K562 (cell line): ENCODE measurements around the gene BCL7B. TPM values are rescaled to one million over a fixed set of nuclear protein-coding genes. Genes with fewer than 3 reads are reported as not detected.

Experiments used
- MAFG ChIP-seq: fragments of 450-650 bp; conservative IDR thresholded peaks from 2 replicates; pipeline ENCODE4 v1.6.1; 2016; ENCODE audit warnings: missing genetic modification characterization, missing compliant biosample characterization
- NCOR1 ChIP-seq: fragments of 450-650 bp; IDR thresholded peaks from 2 replicates; pipeline ENCODE4 v1.6.1; 2016; ENCODE audit warnings: mild to moderate bottlenecking, moderate library complexity
- POLR2H ChIP-seq: IDR thresholded peaks from 2 replicates; pipeline ENCODE4 v1.6.1; 2016; ENCODE audit warnings: missing genetic modification characterization, low read depth, mild to moderate bottlenecking, control low read depth, missing compliant biosample characterization, moderate library complexity
- SMAD3 ChIP-seq: fragments of 450-650 bp; formaldehyde crosslinking; conservative IDR thresholded peaks from 2 replicates; pipeline ENCODE4 v1.4.0; 2020; ENCODE audit warnings: mild to moderate bottlenecking
- SOX6 ChIP-seq: fragments of 450-650 bp; IDR thresholded peaks from 2 replicates; pipeline ENCODE4 v1.6.1; 2014; ENCODE audit warnings: mild to moderate bottlenecking
- TRIM28 ChIP-seq: fragments of 450-650 bp; IDR thresholded peaks from 2 replicates; pipeline ENCODE4 v1.6.1; 2017
- ZBTB1 ChIP-seq: sonication (generic); formaldehyde crosslinking; IDR thresholded peaks from 2 replicates; pipeline ENCODE4 v1.8.1; 2023; ENCODE audit warnings: missing genetic modification reagents, low read depth, mild to moderate bottlenecking, borderline replicate concordance
- ZNF184 ChIP-seq: sonication (generic); formaldehyde crosslinking; IDR thresholded peaks from 2 replicates; pipeline ENCODE4 v1.5.0; 2020; ENCODE audit warnings: missing genetic modification reagents
- ZNF41 ChIP-seq: fragments of 250-450 bp; sonication (Bioruptor Pico); conservative IDR thresholded peaks from 2 replicates; pipeline ENCODE4 v1.4.0; 2020; ENCODE audit warnings: mild to moderate bottlenecking
- polyA plus RNA-seq, 8 experiments: library from polyadenylated mRNA; depleted of rRNA in 4 of 8; stranded (reverse) in 5 of 8; unstranded in 3 of 8; fragments of >200 nt; fragmentation: Nextera tagmentation in 2 of 8; fragmentation: Illumina TruSeq in 1 of 8; extraction: Ambion mirVana in 2 of 8; extraction: Trizol in 1 of 8; gene quantifications; 2 replicates each; pipeline versions ENCODE4 v1.2.1 to v1.2.3, GENCODE V29; 2011 to 2014; ENCODE audit warnings: inconsistent platforms in 1 of 8, missing spikeins in 1 of 8
- total RNA-seq, 7 experiments: library from RNA; depleted of rRNA in 6 of 7; stranded (reverse); fragments of >200 nt in 6 of 7; fragmentation: Illumina TruSeq in 2 of 7; extraction: Trizol in 2 of 7; gene quantifications; 2 replicates each; pipeline versions ENCODE4 v1.2.1 to v1.2.3, GENCODE V29; 2011 to 2021; ENCODE audit warnings: low replicate concordance in 1 of 7
- TF ChIP-seq, protein P1 (sequence below): fragments of 250-450 bp; sonication (Bioruptor Pico); IDR thresholded peaks from 2 replicates; pipeline ENCODE4 v1.5.0; 2021
- TF ChIP-seq, protein P2 (sequence below): sonication (generic); formaldehyde crosslinking; IDR thresholded peaks from 2 replicates; pipeline ENCODE4 v1.9.0; 2022; ENCODE audit warnings: mild to moderate bottlenecking, missing genetic modification reagents
- TF ChIP-seq, protein P3 (sequence below), 2 experiments: fragments of 450-650 bp in 1 of 2; sonication (generic) in 1 of 2; formaldehyde crosslinking in 1 of 2; IDR thresholded peaks; 2 replicates each; pipeline versions ENCODE4 v1.7.1 to v1.9.0; 2016 to 2022; ENCODE audit warnings: inconsistent platforms in 1 of 2, mild to moderate bottlenecking in 1 of 2, missing genetic modification reagents in 1 of 2
- TF ChIP-seq, protein P4 (sequence below): sonication (generic); formaldehyde crosslinking; IDR thresholded peaks from 2 replicates; pipeline ENCODE4 v1.8.1; 2022; ENCODE audit warnings: missing genetic modification reagents
- TF ChIP-seq, protein P5 (sequence below): fragments of 450-650 bp; formaldehyde crosslinking; conservative IDR thresholded peaks from 2 replicates; pipeline ENCODE4 v1.4.0; 2022; ENCODE audit warnings: mild to moderate bottlenecking, missing genetic modification characterization

BCL7B gene
- total and polyA plus RNA-seq, 9 of the 15 experiments (the other 6 are each of a cell fraction or from before 2014, with no cell fraction given), result 10.0 to 73.2 (median 32.9) TPM

DNA sequence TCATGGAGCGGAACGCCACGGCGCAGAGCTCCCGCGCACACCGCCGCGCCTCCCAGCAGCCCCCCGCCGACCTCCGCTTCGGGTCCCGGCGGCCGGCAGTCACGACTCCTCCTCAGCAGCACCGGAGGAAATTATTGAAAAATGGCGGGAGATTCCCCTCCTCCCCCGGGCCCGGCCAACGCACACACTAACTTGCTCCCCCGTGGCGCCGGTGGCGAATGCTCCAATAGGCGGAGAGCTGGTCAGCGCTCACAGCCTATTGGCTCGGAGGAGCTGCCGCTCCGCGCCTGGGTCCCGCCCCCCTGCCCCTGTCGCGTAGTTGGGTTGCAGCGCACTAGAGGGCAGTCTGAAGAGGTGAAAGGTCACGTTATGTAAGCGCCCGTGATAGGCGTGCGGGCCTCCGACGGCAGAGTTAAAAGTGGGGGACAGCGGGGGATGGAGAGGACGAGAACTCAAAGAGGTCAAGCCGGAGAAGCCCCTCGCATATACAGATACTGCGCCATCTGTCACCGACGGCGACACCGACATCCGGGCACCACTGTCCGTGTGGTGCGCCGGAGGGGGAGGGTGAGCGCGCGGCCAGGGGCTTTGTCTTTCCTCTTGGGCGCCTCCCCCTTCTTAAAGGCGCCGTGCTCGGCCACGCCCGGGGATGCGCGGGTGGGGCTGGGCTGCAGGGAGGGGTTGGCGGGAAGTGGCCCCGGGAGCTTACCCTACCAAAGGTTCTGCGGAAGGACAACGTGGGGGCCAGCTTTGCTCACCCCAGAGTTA lies 35.2 kb downstream of the BCL7B start, which contains the start of gene BAZ1B (continued):
- TF ChIP-seq POLR2H (peak; percentile 87), ZBTB1 (CRISPR knock-in tag) (peak; percentile 38; the same call in 1 of the 2 replicates), MAFG (tag) (no peak), ZNF41 (CRISPR knock-in tag) (0 out of 2 replicates have a peak, but pooled peaks have one; percentile 30), TRIM28 (no peak; the same call in 1 of the 2 replicates), SOX6 (peak; percentile 80), SMAD3 (CRISPR knock-in tag) (peak; percentile 52; the same call in 1 of the 2 replicates), ZNF184 (CRISPR knock-in tag) (no peak), NCOR1 (peak; percentile 78)
- TF ChIP-seq, protein P1, sequence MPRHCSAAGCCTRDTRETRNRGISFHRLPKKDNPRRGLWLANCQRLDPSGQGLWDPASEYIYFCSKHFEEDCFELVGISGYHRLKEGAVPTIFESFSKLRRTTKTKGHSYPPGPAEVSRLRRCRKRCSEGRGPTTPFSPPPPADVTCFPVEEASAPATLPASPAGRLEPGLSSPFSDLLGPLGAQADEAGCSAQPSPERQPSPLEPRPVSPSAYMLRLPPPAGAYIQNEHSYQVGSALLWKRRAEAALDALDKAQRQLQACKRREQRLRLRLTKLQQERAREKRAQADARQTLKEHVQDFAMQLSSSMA, result no peak
- TF ChIP-seq, protein P2, sequence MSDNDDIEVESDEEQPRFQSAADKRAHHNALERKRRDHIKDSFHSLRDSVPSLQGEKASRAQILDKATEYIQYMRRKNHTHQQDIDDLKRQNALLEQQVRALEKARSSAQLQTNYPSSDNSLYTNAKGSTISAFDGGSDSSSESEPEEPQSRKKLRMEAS (CRISPR knock-in tag), result peak; percentile 87
- TF ChIP-seq, protein P3, sequence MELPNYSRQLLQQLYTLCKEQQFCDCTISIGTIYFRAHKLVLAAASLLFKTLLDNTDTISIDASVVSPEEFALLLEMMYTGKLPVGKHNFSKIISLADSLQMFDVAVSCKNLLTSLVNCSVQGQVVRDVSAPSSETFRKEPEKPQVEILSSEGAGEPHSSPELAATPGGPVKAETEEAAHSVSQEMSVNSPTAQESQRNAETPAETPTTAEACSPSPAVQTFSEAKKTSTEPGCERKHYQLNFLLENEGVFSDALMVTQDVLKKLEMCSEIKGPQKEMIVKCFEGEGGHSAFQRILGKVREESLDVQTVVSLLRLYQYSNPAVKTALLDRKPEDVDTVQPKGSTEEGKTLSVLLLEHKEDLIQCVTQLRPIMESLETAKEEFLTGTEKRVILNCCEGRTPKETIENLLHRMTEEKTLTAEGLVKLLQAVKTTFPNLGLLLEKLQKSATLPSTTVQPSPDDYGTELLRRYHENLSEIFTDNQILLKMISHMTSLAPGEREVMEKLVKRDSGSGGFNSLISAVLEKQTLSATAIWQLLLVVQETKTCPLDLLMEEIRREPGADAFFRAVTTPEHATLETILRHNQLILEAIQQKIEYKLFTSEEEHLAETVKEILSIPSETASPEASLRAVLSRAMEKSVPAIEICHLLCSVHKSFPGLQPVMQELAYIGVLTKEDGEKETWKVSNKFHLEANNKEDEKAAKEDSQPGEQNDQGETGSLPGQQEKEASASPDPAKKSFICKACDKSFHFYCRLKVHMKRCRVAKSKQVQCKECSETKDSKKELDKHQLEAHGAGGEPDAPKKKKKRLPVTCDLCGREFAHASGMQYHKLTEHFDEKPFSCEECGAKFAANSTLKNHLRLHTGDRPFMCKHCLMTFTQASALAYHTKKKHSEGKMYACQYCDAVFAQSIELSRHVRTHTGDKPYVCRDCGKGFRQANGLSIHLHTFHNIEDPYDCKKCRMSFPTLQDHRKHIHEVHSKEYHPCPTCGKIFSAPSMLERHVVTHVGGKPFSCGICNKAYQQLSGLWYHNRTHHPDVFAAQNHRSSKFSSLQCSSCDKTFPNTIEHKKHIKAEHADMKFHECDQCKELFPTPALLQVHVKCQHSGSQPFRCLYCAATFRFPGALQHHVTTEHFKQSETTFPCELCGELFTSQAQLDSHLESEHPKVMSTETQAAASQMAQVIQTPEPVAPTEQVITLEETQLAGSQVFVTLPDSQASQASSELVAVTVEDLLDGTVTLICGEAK (IDR thresholded peaks at IDR 0.05), result 0 out of 2 replicates have a peak, but pooled peaks have one; percentile 9
- TF ChIP-seq, protein P3 (CRISPR knock-in tag; IDR thresholded peaks at IDR 0.05), result no peak
- TF ChIP-seq, protein P4, sequence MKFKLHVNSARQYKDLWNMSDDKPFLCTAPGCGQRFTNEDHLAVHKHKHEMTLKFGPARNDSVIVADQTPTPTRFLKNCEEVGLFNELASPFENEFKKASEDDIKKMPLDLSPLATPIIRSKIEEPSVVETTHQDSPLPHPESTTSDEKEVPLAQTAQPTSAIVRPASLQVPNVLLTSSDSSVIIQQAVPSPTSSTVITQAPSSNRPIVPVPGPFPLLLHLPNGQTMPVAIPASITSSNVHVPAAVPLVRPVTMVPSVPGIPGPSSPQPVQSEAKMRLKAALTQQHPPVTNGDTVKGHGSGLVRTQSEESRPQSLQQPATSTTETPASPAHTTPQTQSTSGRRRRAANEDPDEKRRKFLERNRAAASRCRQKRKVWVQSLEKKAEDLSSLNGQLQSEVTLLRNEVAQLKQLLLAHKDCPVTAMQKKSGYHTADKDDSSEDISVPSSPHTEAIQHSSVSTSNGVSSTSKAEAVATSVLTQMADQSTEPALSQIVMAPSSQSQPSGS (CRISPR knock-in tag), result no peak
- TF ChIP-seq, protein P5, sequence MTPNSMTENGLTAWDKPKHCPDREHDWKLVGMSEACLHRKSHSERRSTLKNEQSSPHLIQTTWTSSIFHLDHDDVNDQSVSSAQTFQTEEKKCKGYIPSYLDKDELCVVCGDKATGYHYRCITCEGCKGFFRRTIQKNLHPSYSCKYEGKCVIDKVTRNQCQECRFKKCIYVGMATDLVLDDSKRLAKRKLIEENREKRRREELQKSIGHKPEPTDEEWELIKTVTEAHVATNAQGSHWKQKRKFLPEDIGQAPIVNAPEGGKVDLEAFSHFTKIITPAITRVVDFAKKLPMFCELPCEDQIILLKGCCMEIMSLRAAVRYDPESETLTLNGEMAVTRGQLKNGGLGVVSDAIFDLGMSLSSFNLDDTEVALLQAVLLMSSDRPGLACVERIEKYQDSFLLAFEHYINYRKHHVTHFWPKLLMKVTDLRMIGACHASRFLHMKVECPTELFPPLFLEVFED (CRISPR knock-in tag), result no peak; the same call in 1 of the 2 replicates
